Spleen (tissue), 11 donors: Measurements from ENCODE around the gene CEACAM18. TPM values are rescaled to one million over a fixed set of nuclear protein-coding genes. Genes with fewer than 3 reads are reported as not detected.

Source experiments
- DNase-seq: peaks from one replicate; pipeline ENCODE4 v3.0.0-alpha.2; 2020
- H3K27ac ChIP-seq, 8 donors: fragments of 200-600 bp; sonication (generic) in 7 of 8; 1 replicate in 4 of 8; 2 replicates in 4 of 8; pipeline versions ENCODE4 v1.5.0 to v1.8.0; 2016 to 2021; ENCODE audit warnings: inconsistent platforms in 4 of 8, mild to moderate bottlenecking in 4 of 8, moderate library complexity in 1 of 8
- H3K27me3 ChIP-seq, 7 donors: fragments of 200-600 bp; sonication (generic) in 6 of 7; replicated peaks in 1 of 7; 1 replicate in 4 of 7; 2 replicates in 3 of 7; pipeline versions ENCODE4 v1.5.0 to v1.8.0; 2016 to 2021; ENCODE audit warnings: inconsistent platforms in 3 of 7, mild to moderate bottlenecking in 1 of 7
- H3K36me3 ChIP-seq, 6 donors: fragments of 200-600 bp; sonication (generic) in 5 of 6; 1 replicate in 4 of 6; 2 replicates in 2 of 6; pipeline versions ENCODE4 v1.5.0 to v1.8.0; 2016 to 2021; ENCODE audit warnings: inconsistent platforms in 2 of 6
- H3K4me1 ChIP-seq, 6 donors: fragments of 200-600 bp; sonication (generic) in 5 of 6; 1 replicate in 3 of 6; 2 replicates in 3 of 6; pipeline versions ENCODE4 v1.5.0 to v1.8.0; 2016 to 2021; ENCODE audit warnings: inconsistent platforms in 3 of 6
- H3K4me3 ChIP-seq, 8 donors: fragments of 200-600 bp; sonication (generic) in 7 of 8; 1 replicate in 4 of 8; 2 replicates in 4 of 8; pipeline versions ENCODE4 v1.5.0 to v1.8.0; 2016 to 2021; ENCODE audit warnings: inconsistent platforms in 4 of 8, mild to moderate bottlenecking in 4 of 8, moderate library complexity in 2 of 8
- H3K9me3 ChIP-seq, 8 donors: fragments of 200-600 bp; sonication (generic) in 7 of 8; 1 replicate in 4 of 8; 2 replicates in 4 of 8; pipeline versions ENCODE4 v1.5.0 to v1.8.0; 2016 to 2021; ENCODE audit warnings: inconsistent platforms in 4 of 8
- POLR2A ChIP-seq, 3 donors: fragments of 450-650 bp; IDR thresholded peaks; one replicate each; pipeline ENCODE4 v1.5.1; 2017; ENCODE audit warnings: antibody characterized with exemption in 3 of 3, mild to moderate bottlenecking in 1 of 3
- POLR2AphosphoS5 ChIP-seq, 3 donors: sonication (generic); formaldehyde crosslinking; IDR thresholded peaks; one replicate each; pipeline ENCODE4 v1.5.1; 2017; ENCODE audit warnings: antibody characterized with exemption in 3 of 3
- WGBS, 5 donors: extraction: QIAGEN DNeasy Blood & Tissue Kit in 3 of 5; methylation state at CpG; one replicate each; pipeline versions ENCODE4 v1.1.5 to v1.1.7; 2013 to 2018; 5-methylcytosine and 5-hydroxymethylcytosine counted together
- intact Hi-C: fragments of 100-400 bp; cut with DNase I; formaldehyde crosslinking; loops from one replicate; pipeline ENCODE4 v1.15.0; 2023; ENCODE audit warnings: low total_unique reads
- polyA plus RNA-seq, 3 donors: library from polyadenylated mRNA; stranded (reverse); fragments of 200-250 nt; gene quantifications; one replicate each; pipeline ENCODE4 v1.2.1, GENCODE V29; 2013
- total RNA-seq, 7 donors: library from RNA; depleted of rRNA in 3 of 7; stranded (reverse); fragments of >200 nt in 3 of 7; fragmentation: NEBNext Ultra II Directional in 4 of 7; extraction: Animal tissue kit (Norgen Biotek cat#: 25700) in 4 of 7; gene quantifications; one replicate each; pipeline versions ENCODE4 v1.1.0 to v1.2.1, GENCODE V29; 2016 to 2021
- TF ChIP-seq, protein P1 (sequence below), 11 experiments: fragments of 200-600 bp in 7 of 11; fragments of 450-650 bp in 4 of 11; sonication (generic) in 4 of 11; IDR thresholded peaks in 8 of 11; conservative IDR thresholded peaks in 3 of 11; 1 replicate in 7 of 11; 2 replicates in 4 of 11; pipeline versions ENCODE4 v1.4.0 to v1.8.0; 2016 to 2021; ENCODE audit warnings: antibody characterized with exemption in 11 of 11, inconsistent platforms in 4 of 11, mild to moderate bottlenecking in 1 of 11
- donor health status: healthy with polysubstance abuse.
- donor health status: DM: no; HTN: no; CAD: no; lungs with moderate emphysema.
- donor health status: DM: no; HTN: no; CAD: no.
- donor health status: Bipolar disorder and iron deficiency.
- donor health status: healthy.
- donor health status: DM: no; HTN: no; CAD: no.
- donor health status: DM: yes; HTN: yes; CAD: no.

CEACAM18 gene
- total and polyA plus RNA-seq, 10 donors = not detected

DNA sequence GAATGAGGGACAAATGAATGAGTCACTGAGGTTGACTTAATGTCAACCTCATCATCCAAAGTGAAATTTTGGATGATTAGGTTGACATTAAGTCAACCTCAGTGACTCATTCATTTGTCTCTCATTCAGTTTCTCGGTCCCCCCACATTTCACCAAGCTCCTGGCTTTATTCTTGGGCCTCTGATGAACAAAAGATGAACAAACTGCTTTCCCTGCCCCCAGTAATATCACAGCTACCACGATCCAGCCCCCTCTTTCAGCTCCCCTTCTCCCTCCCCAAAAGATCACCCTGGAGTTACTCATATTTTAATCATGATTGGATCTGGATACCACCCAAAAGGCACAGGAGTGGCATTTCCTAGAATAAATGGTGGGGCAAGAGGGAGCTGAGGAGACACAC is 10.8 kb downstream of the CEACAM18 start:
- Histone ChIP-seq H3K36me3 (no peaks in the 10 kb centered on the region), H3K9me3 (no peaks in the 10 kb centered on the region), H3K4me1 (no peaks in the 10 kb centered on the region), H3K27ac (no peak overlapping the region), H3K4me3 (no peak overlapping the region), H3K27me3 (peaks cover 0 to 30% (median 0%) of the 10 kb centered on the region in 7 donors)
- WGBS, 5 donors = 47 to 62% (median 51%) methylated on average over 2 of the region's 2 CpGs
- intact Hi-C loops = no loop called here
- no peak for DNase-seq
- TF ChIP-seq POLR2A (IDR thresholded peaks at IDR 0.05) = no peak
- TF ChIP-seq POLR2AphosphoS5 (IDR thresholded peaks at IDR 0.05) = no peak
- TF ChIP-seq, protein P1, sequence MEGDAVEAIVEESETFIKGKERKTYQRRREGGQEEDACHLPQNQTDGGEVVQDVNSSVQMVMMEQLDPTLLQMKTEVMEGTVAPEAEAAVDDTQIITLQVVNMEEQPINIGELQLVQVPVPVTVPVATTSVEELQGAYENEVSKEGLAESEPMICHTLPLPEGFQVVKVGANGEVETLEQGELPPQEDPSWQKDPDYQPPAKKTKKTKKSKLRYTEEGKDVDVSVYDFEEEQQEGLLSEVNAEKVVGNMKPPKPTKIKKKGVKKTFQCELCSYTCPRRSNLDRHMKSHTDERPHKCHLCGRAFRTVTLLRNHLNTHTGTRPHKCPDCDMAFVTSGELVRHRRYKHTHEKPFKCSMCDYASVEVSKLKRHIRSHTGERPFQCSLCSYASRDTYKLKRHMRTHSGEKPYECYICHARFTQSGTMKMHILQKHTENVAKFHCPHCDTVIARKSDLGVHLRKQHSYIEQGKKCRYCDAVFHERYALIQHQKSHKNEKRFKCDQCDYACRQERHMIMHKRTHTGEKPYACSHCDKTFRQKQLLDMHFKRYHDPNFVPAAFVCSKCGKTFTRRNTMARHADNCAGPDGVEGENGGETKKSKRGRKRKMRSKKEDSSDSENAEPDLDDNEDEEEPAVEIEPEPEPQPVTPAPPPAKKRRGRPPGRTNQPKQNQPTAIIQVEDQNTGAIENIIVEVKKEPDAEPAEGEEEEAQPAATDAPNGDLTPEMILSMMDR (IDR thresholded peaks at IDR 0.05 in 8 of 11, conservative IDR thresholded peaks at IDR 0.05 in 3 of 11) = no peak

DNA sequence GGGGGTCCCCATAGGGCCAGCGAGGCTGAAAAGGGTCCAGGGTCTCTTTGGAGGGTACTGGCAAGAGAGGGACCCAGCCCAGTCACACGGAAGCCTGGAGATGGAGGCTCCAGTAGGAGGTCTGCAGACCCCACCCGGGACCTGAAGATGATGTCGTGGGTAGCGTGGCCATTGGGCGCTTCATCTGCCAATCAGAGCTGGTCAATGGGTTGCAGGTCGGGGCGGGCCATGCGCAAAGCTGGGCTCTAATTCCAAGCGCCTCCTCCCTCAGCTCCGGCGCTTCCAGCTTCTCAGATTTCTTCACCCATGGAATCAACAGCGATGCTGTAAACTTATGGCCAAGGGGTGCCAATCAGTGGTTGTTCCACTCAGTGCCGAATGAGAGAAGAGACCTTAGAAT is 12.3 kb downstream of the CEACAM18 start:
- intact Hi-C loops = no loop called here
- Histone ChIP-seq H3K9me3 (no peaks in the 10 kb centered on the region), H3K27me3 (peaks cover 0 to 14% (median 0%) of the 10 kb centered on the region in 7 donors), H3K4me3 (no peak overlapping the region), H3K4me1 (no peaks in the 10 kb centered on the region), H3K36me3 (no peaks in the 10 kb centered on the region), H3K27ac (no peak overlapping the region)
- TF ChIP-seq, protein P1 (IDR thresholded peaks at IDR 0.05 in 8 of 11, conservative IDR thresholded peaks at IDR 0.05 in 3 of 11) = no peak
- no peak for TF ChIP-seq POLR2A (IDR thresholded peaks at IDR 0.05)
- DNase-seq = no peak
- 44 to 78% (median 58%) methylated on average over 10 to 14 of the region's 14 CpGs for WGBS, 5 donors

DNA sequence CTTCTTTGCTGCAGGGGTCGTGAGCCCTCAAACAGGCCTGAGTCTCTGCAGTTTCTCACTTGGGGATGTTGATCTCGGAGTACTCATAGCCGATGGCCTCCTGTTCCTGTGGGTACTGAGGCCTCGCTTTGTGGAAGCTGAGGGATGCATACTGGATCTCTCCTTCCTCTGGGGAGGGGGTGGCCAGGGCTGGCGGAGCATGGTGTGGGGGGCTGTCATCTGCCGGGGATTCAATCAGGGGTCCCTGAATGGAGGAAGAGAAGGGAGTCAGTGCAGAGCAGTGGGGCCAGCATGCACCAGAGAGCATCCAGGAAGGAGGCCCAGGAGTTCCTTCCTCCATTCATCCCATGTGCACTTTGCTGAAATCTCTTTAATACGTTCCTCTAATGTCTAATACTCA is 13.2 kb downstream of the CEACAM18 start:
- H3K36me3 ChIP-seq = no peaks in the 10 kb centered on the region
- no peaks in the 10 kb centered on the region for H3K4me1 ChIP-seq
- intact Hi-C loops = no loop called here
- TF ChIP-seq POLR2AphosphoS5 (IDR thresholded peaks at IDR 0.05) = no peak
- no peak for TF ChIP-seq POLR2A (IDR thresholded peaks at IDR 0.05)
- TF ChIP-seq, protein P1 (IDR thresholded peaks at IDR 0.05 in 8 of 11, conservative IDR thresholded peaks at IDR 0.05 in 3 of 11) = no peak
- WGBS, 5 donors = 77 to 88% (median 83%) methylated on average over 7 of the region's 7 CpGs
- no peaks in the 10 kb centered on the region for H3K9me3 ChIP-seq
- no peak overlapping the region for H3K27ac ChIP-seq
- H3K27me3 ChIP-seq = peaks cover 0 to 14% (median 0%) of the 10 kb centered on the region in 7 donors
- DNase-seq = no peak
- no peak overlapping the region for H3K4me3 ChIP-seq

DNA sequence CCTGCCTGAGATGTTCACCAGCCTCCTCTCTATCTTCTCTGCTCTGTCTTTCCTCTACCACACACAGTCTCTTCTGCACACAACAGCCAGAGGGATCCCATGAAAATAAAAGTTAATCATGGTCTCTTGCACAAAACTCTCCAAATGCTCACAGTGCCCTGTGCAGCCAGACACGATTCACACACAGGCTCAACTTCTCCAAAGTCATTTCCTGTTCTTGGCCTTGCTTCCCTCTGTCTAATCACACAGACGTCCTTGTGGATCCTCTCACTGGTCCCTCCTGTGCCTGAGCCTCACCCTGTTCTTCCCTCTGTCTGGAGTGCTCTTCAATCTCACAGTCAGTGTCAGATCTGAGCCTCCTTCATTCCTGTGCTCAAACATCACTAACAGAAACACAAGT is 15.4 kb downstream of the CEACAM18 start:
- no peak for DNase-seq
- intact Hi-C loops = no loop called here

More for the DNA sequence above, 15.4 kb downstream of the CEACAM18 start:
- TF ChIP-seq, protein P1 (IDR thresholded peaks at IDR 0.05 in 8 of 11, conservative IDR thresholded peaks at IDR 0.05 in 3 of 11) = no peak
- TF ChIP-seq POLR2AphosphoS5 (IDR thresholded peaks at IDR 0.05) = no peak
- TF ChIP-seq POLR2A (IDR thresholded peaks at IDR 0.05) = no peak
- WGBS, 5 donors = 2 to 15% (median 3%) methylated on average over 2 of the region's 2 CpGs
- Histone ChIP-seq H3K27me3 (peaks cover 0 to 14% (median 0%) of the 10 kb centered on the region in 7 donors), H3K4me1 (no peaks in the 10 kb centered on the region), H3K36me3 (no peaks in the 10 kb centered on the region), H3K9me3 (no peaks in the 10 kb centered on the region), H3K4me3 (no peak overlapping the region), H3K27ac (no peak overlapping the region)
